Measurements from ENCODE around the gene ABCC3.

DNA sequence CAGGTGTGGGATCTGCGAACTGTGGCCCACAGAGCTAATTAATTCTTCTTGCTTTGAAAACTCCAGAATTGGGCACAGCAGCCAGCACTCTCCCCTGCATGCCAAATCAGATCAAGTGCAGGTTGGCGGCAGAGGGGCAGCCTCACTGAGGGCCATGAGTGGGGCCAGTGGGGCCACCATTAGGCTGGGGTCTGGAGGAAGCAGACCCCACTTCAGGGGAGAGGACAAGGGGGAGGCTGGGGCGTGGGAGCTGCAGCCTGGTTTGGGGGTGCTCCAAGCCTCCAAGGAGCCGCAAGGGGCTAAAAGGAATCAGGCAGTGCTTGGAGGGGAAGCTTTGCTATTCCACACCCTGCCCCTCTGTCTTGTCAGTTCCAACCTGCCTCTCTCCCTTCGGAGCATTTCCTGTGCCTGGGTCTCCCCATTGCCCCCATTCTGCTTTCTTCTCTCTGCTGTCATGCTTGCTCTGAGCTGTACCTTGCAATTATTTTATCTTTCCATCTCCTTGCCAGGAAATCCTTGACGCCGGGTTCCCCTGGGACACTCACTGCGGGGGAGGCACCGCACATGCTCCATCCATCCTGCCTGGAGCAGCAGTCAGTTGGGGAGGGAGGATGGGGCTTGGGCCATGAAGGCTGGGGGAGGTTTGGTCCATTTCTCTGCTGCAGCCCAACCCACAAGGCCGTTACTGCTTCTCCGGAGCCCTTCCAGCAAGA lies 3.3 kb upstream of the ABCC3 start:
- TF ChIP-seq, protein P1, sequence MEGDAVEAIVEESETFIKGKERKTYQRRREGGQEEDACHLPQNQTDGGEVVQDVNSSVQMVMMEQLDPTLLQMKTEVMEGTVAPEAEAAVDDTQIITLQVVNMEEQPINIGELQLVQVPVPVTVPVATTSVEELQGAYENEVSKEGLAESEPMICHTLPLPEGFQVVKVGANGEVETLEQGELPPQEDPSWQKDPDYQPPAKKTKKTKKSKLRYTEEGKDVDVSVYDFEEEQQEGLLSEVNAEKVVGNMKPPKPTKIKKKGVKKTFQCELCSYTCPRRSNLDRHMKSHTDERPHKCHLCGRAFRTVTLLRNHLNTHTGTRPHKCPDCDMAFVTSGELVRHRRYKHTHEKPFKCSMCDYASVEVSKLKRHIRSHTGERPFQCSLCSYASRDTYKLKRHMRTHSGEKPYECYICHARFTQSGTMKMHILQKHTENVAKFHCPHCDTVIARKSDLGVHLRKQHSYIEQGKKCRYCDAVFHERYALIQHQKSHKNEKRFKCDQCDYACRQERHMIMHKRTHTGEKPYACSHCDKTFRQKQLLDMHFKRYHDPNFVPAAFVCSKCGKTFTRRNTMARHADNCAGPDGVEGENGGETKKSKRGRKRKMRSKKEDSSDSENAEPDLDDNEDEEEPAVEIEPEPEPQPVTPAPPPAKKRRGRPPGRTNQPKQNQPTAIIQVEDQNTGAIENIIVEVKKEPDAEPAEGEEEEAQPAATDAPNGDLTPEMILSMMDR (IDR thresholded peaks at IDR 0.05) = no peak
- TF ChIP-seq ZFX (IDR thresholded peaks at IDR 0.05; ENCODE audit: borderline replicate concordance) = no peak

All from 22Rv1 (cell line).